PC-3 (cell line): Measurements from ENCODE around the gene PLD1. TPM values are rescaled to one million over a fixed set of nuclear protein-coding genes. Genes with fewer than 3 reads are reported as not detected.

Experiments used
- ATAC-seq: fragments of 200-7000 bp; cut with Tn5 transposase; 2 replicates; pipeline ENCODE4 v1.9.1; 2020; ENCODE audit warnings: mild to moderate bottlenecking, moderate library complexity
- BruUV-seq: library from RNA; stranded (reverse); fragments of 400-500 nt; replicated peaks from 2 replicates; lab custom pipeline; 2021; lab: Mats Ljungman, UMichigan
- CTCF ChIA-PET: fragments of 300-600 bp; sonication (Branson Sonifier 250); formaldehyde crosslinking; loops from one replicate; lab custom pipeline; 2022; ENCODE audit warnings: antibody characterized with exemption; lab: Charles Lee
- POLR2A ChIA-PET: fragments of 300-600 bp; sonication (Branson Sonifier 250); formaldehyde crosslinking; loops from one replicate; lab custom pipeline; 2022; ENCODE audit warnings: antibody characterized with exemption; ENCODE audit not compliant: unreplicated experiment; lab: Charles Lee
- DNase-seq: peaks from one replicate; pipeline ENCODE4 v3.0.0-alpha.2; 2015
- H2AFZ ChIP-seq: fragments of 300-600 bp; sonication (generic); 2 replicates; pipeline ENCODE4 v1.6.0; 2016; ENCODE audit warnings: antibody characterized with exemption, low read length
- H3F3A ChIP-seq: fragments of 300-600 bp; sonication (generic); one replicate; pipeline ENCODE4 v1.6.0; 2017; ENCODE audit warnings: antibody characterized with exemption, low read length, control low read depth, mild to moderate bottlenecking; ENCODE audit not compliant: unreplicated experiment
- H3K27ac ChIP-seq: fragments of 300-600 bp; sonication (generic); 2 replicates; pipeline ENCODE4 v1.5.1; 2016; ENCODE audit warnings: mild to moderate bottlenecking, low read length
- H3K27me3 ChIP-seq: fragments of 300-600 bp; sonication (generic); 2 replicates; pipeline ENCODE4 v1.6.1; 2016; ENCODE audit warnings: low read length, mixed read lengths
- H3K36me3 ChIP-seq: fragments of 300-600 bp; sonication (generic); 2 replicates; pipeline ENCODE4 v1.6.1; 2016; ENCODE audit warnings: low read depth, mixed run types, low read length, mixed read lengths
- H3K4me1 ChIP-seq: fragments of 300-600 bp; sonication (generic); 2 replicates; pipeline ENCODE4 v1.5.1; 2016; ENCODE audit warnings: low read length; ENCODE audit not compliant: insufficient read depth
- H3K4me2 ChIP-seq: fragments of 300-600 bp; sonication (generic); 2 replicates; pipeline ENCODE4 v1.6.0; 2016; ENCODE audit warnings: low read length
- H3K4me3 ChIP-seq: fragments of 300-600 bp; sonication (generic); 2 replicates; pipeline ENCODE4 v1.5.1; 2016; ENCODE audit warnings: mild to moderate bottlenecking, low read length, mixed read lengths
- H3K79me2 ChIP-seq: fragments of 300-600 bp; sonication (generic); 2 replicates; pipeline ENCODE4 v1.6.1; 2017; ENCODE audit warnings: low read length, mixed read lengths
- H3K9ac ChIP-seq: fragments of 300-600 bp; sonication (generic); 2 replicates; pipeline ENCODE4 v1.6.0; 2016; ENCODE audit warnings: mild to moderate bottlenecking, low read length
- H3K9me2 ChIP-seq: fragments of 300-600 bp; sonication (generic); replicated peaks from 2 replicates; pipeline ENCODE4 v1.6.1; 2016; ENCODE audit warnings: mixed run types, low read length, mixed read lengths
- H3K9me3 ChIP-seq: fragments of 300-600 bp; sonication (generic); 2 replicates; pipeline ENCODE4 v1.6.1; 2016; ENCODE audit warnings: low read length, mixed read lengths
- H4K20me1 ChIP-seq: fragments of 300-600 bp; sonication (generic); 2 replicates; pipeline ENCODE4 v1.6.1; 2016; ENCODE audit warnings: low read length, mixed read lengths
- CTCF ChIP-seq: fragments of 300-600 bp; sonication (generic); conservative IDR thresholded peaks from 2 replicates; pipeline ENCODE4 v1.5.1; 2017; ENCODE audit warnings: antibody characterized with exemption, low read depth, mild to moderate bottlenecking, low read length
- EZH2 ChIP-seq: fragments of 300-600 bp; sonication (generic); IDR thresholded peaks from one replicate; pipeline ENCODE4 v1.6.1; 2017; ENCODE audit warnings: antibody characterized with exemption, mild to moderate bottlenecking, low read length; ENCODE audit not compliant: unreplicated experiment
- EZH2phosphoT487 ChIP-seq: fragments of 300-600 bp; sonication (generic); IDR thresholded peaks from 2 replicates; pipeline ENCODE4 v1.6.1; 2018; ENCODE audit warnings: mild to moderate bottlenecking, antibody characterized with exemption, low read length, borderline replicate concordance
- intact Hi-C: fragments of 100-400 bp; cut with micrococcal nuclease; formaldehyde crosslinking; loops from 2 replicates; pipeline ENCODE4 v1.9.0; 2023
- total RNA-seq: library from RNA; depleted of rRNA; stranded (reverse); fragments of >200 nt; gene quantifications from 2 replicates; pipeline ENCODE4 v1.2.3, GENCODE V29; 2014

PLD1 gene
- total RNA-seq, 1 experiment from 2014 or later: 7.3 TPM

GRCh38 chr3:171790574-171790897 is 19.7 kb downstream of the PLD1 start:
- POLR2A ChIA-PET: interaction anchor here (0.8 kb wide), 1 partner anchor 11 kb away, joined by 4 read pairs; no protein-coding TSS in a partner anchor
- ATAC-seq (no peak), DNase-seq (no peak)
- no TSS peak for BruUV-seq
- H2AFZ ChIP-seq: no peak overlapping the region
- no peaks in the 10 kb centered on the region for H3K9me2 ChIP-seq
- no peaks in the 10 kb centered on the region for H3K36me3 ChIP-seq
- TF ChIP-seq CTCF (no peak), EZH2phosphoT487 (no peak), EZH2 (no peak)
- no peaks in the 10 kb centered on the region for H3K27me3 ChIP-seq
- no peaks in the 10 kb centered on the region for H3K9me3 ChIP-seq
- H3K4me2 ChIP-seq: no peak overlapping the region
- H3K27ac ChIP-seq: peak overlapping the region; percentile 90
- peaks cover 48% of the 10 kb centered on the region for H3K4me1 ChIP-seq
- intact Hi-C loops: no loop called here
- peak overlapping the region; percentile 70; the same call in 1 of the 2 replicates for H3K9ac ChIP-seq
- no peak overlapping the region for H3K4me3 ChIP-seq
- CTCF ChIA-PET: no interaction called here
- H4K20me1 ChIP-seq: no peaks in the 10 kb centered on the region
- H3F3A ChIP-seq: no peaks in the 10 kb centered on the region
- H3K79me2 ChIP-seq: no peaks in the 10 kb centered on the region

- no TSS peak for BruUV-seq
- Histone ChIP-seq H3K9ac (peak overlapping the region; percentile 70; the same call in 1 of the 2 replicates), H3K36me3 (no peaks in the 10 kb centered on the region), H2AFZ (no peak overlapping the region), H3K4me3 (no peak overlapping the region), H3K4me2 (no peak overlapping the region), H3K9me3 (no peaks in the 10 kb centered on the region), H3K79me2 (no peaks in the 10 kb centered on the region), H3K27me3 (no peaks in the 10 kb centered on the region), H3K4me1 (peaks cover 48% of the 10 kb centered on the region), H3K9me2 (no peaks in the 10 kb centered on the region), H4K20me1 (no peaks in the 10 kb centered on the region), H3F3A (no peaks in the 10 kb centered on the region), H3K27ac (peak overlapping the region; percentile 90)
- POLR2A ChIA-PET: interaction anchor here (0.8 kb wide), 1 partner anchor 12 kb away, joined by 4 read pairs; no protein-coding TSS in a partner anchor
- TF ChIP-seq EZH2phosphoT487 (no peak), CTCF (no peak), EZH2 (no peak)
- intact Hi-C loops: no loop called here
- ATAC-seq (no peak), DNase-seq (peak; percentile 38)
- CTCF ChIA-PET: interaction anchor here (0.6 kb wide), 1 partner anchor 687 kb away, joined by 3 read pairs; no protein-coding TSS in a partner anchor
Observed at GRCh38 chr3:171789759-171790505, 20.4 kb downstream of the PLD1 start.
